Liver (tissue), 9 donors: Measurements from ENCODE around the gene DAG1. TPM values are rescaled to one million over a fixed set of nuclear protein-coding genes. Genes with fewer than 3 reads are reported as not detected.

Source experiments
- DNase-seq: peaks from one replicate; pipeline ENCODE4 v3.0.0-alpha.2; 2017; ENCODE audit warnings: low spot score
- H3K27ac ChIP-seq, 2 donors: one replicate each; pipeline ENCODE4 v1.7.0; 2013; ENCODE audit warnings: inconsistent platforms in 2 of 2, low read length in 2 of 2, control low read depth in 1 of 2, low read depth in 1 of 2, mild to moderate bottlenecking in 1 of 2
- H3K27me3 ChIP-seq, 4 donors: one replicate each; pipeline versions ENCODE4 v1.6.1 to v1.7.0; 2013; ENCODE audit warnings: low read length in 3 of 4, inconsistent platforms in 1 of 4, mild to moderate bottlenecking in 1 of 4, moderate library complexity in 1 of 4; ENCODE audit not compliant: control insufficient read depth in 4 of 4, insufficient read depth in 4 of 4
- H3K36me3 ChIP-seq, 4 donors: one replicate each; pipeline versions ENCODE4 v1.6.1 to v1.7.0; 2013; ENCODE audit warnings: low read length in 3 of 4, mild to moderate bottlenecking in 3 of 4, low read depth in 1 of 4, moderate library complexity in 1 of 4; ENCODE audit not compliant: control insufficient read depth in 4 of 4, insufficient read depth in 3 of 4
- H3K4me1 ChIP-seq, 4 donors: one replicate each; pipeline versions ENCODE4 v1.6.1 to v1.7.0; 2013; ENCODE audit warnings: low read length in 3 of 4, mild to moderate bottlenecking in 3 of 4, moderate library complexity in 1 of 4; ENCODE audit not compliant: control insufficient read depth in 4 of 4, insufficient read depth in 4 of 4
- H3K4me3 ChIP-seq, 3 donors: one replicate each; pipeline versions ENCODE4 v1.6.1 to v1.7.0; 2013; ENCODE audit warnings: low read length in 3 of 3, control low read depth in 1 of 3, low read depth in 1 of 3, mild to moderate bottlenecking in 1 of 3
- H3K9ac ChIP-seq, 2 donors: one replicate each; pipeline ENCODE4 v1.7.0; 2013; ENCODE audit warnings: low read length in 2 of 2, mild to moderate bottlenecking in 2 of 2, moderate library complexity in 2 of 2, control low read depth in 1 of 2, low read depth in 1 of 2
- H3K9me3 ChIP-seq, 4 donors: one replicate each; pipeline versions ENCODE4 v1.6.1 to v1.7.0; 2013; ENCODE audit warnings: low read length in 3 of 4; ENCODE audit not compliant: control insufficient read depth in 4 of 4
- ATF3 ChIP-seq: IDR thresholded peaks from 2 replicates; pipeline ENCODE4 v1.6.1; 2016; ENCODE audit warnings: antibody characterized with exemption
- CTCF ChIP-seq: fragments of 150-350 bp; IDR thresholded peaks from 2 replicates; pipeline ENCODE4 v1.5.1; 2017; ENCODE audit warnings: improper control_type of control experiment, low read depth, low read length; ENCODE audit not compliant: missing input control
- EGR1 ChIP-seq, 2 donors: IDR thresholded peaks; 2 replicates each; pipeline ENCODE4 v1.6.1; 2016 to 2018; ENCODE audit warnings: antibody characterized with exemption in 2 of 2, low read depth in 2 of 2
- FOXA1 ChIP-seq: IDR thresholded peaks from 2 replicates; pipeline ENCODE4 v1.6.1; 2016; ENCODE audit warnings: antibody characterized with exemption
- FOXA2 ChIP-seq: IDR thresholded peaks from 2 replicates; pipeline ENCODE4 v1.6.1; 2016; ENCODE audit warnings: antibody characterized with exemption
- GABPA ChIP-seq, 2 donors: IDR thresholded peaks in 1 of 2; conservative IDR thresholded peaks in 1 of 2; 2 replicates each; pipeline ENCODE4 v1.6.1; 2016; ENCODE audit warnings: antibody characterized with exemption in 2 of 2, mild to moderate bottlenecking in 1 of 2, moderate library complexity in 1 of 2
- HNF4A ChIP-seq, 2 donors: conservative IDR thresholded peaks; 2 replicates each; pipeline ENCODE4 v1.6.1; 2016; ENCODE audit warnings: antibody characterized with exemption in 2 of 2, mild to moderate bottlenecking in 2 of 2
- HNF4G ChIP-seq: IDR thresholded peaks from 2 replicates; pipeline ENCODE4 v1.6.1; 2016; ENCODE audit warnings: antibody characterized with exemption
- JUND ChIP-seq, 2 donors: IDR thresholded peaks; 2 replicates each; pipeline ENCODE4 v1.6.1; 2016; ENCODE audit warnings: antibody characterized with exemption in 2 of 2
- NR2F2 ChIP-seq: IDR thresholded peaks from 2 replicates; pipeline ENCODE4 v1.6.1; 2016; ENCODE audit warnings: antibody characterized with exemption
- RAD21 ChIP-seq, 2 donors: IDR thresholded peaks; 2 replicates each; pipeline ENCODE4 v1.6.1; 2016; ENCODE audit warnings: antibody characterized with exemption in 2 of 2, mild to moderate bottlenecking in 2 of 2
- REST ChIP-seq: IDR thresholded peaks from 2 replicates; pipeline ENCODE4 v1.6.1; 2016; ENCODE audit warnings: antibody characterized with exemption, mild to moderate bottlenecking
- RXRA ChIP-seq, 2 donors: IDR thresholded peaks; 2 replicates each; pipeline ENCODE4 v1.6.1; 2017 to 2018; ENCODE audit warnings: antibody characterized with exemption in 2 of 2, mild to moderate bottlenecking in 1 of 2
- SP1 ChIP-seq: IDR thresholded peaks from 2 replicates; pipeline ENCODE4 v1.6.1; 2018; ENCODE audit warnings: antibody characterized with exemption, mild to moderate bottlenecking
- YY1 ChIP-seq: IDR thresholded peaks from 2 replicates; pipeline ENCODE4 v1.6.1; 2016; ENCODE audit warnings: antibody characterized with exemption, mild to moderate bottlenecking
- ZBTB33 ChIP-seq: IDR thresholded peaks from 2 replicates; pipeline ENCODE4 v1.6.1; 2016; ENCODE audit warnings: antibody characterized with exemption
- WGBS: extraction: QIAGEN DNeasy Blood & Tissue Kit; methylation state at CpG from one replicate; pipeline ENCODE4 v1.1.7; 2013; 5-methylcytosine and 5-hydroxymethylcytosine counted together
- polyA plus RNA-seq, 2 donors: library from polyadenylated mRNA; stranded (reverse) in 1 of 2; unstranded in 1 of 2; fragments of 200-250 nt in 1 of 2; fragments of >200 nt in 1 of 2; fragmentation: Nextera tagmentation in 1 of 2; extraction: Ambion mirVana in 1 of 2; gene quantifications; one replicate each; pipeline versions ENCODE4 v1.2.1 to v1.2.3, GENCODE V29; 2013 to 2015
- total RNA-seq, 2 donors: library from RNA; depleted of rRNA; stranded (reverse); fragments of >200 nt; gene quantifications; one replicate each; pipeline ENCODE4 v1.2.3, GENCODE V29; 2014
- donor health status: healthy.
- donor health status: healthy.
- donor health status: healthy.
- donor health status: healthy.
- donor health status: healthy.

Gene DAG1
- 10 to 100 TPM; 16.1 to 40.8 TPM for total RNA-seq
- polyA plus RNA-seq: 10 to 100 TPM; 12.1 to 54.4 TPM

GRCh38 chr3:49469936-49470713 is at the start of gene DAG1:
DAG1 (plus strand) TSS chr3:49470267; CDS start chr3:49510535, 40,268 bp downstream.
- H3K27me3 ChIP-seq: no peaks in the 10 kb centered on the region
- no peaks in the 10 kb centered on the region for H3K9me3 ChIP-seq
- peak; percentile 99 for DNase-seq
- H3K4me1 ChIP-seq: peaks cover 4 to 29% (median 22%) of the 10 kb centered on the region in 4 donors
- peak within 1 kb of the TSS; percentile 90 to 92 for H3K9ac ChIP-seq
- TF ChIP-seq NR2F2 (no peak), FOXA1 (no peak), ZBTB33 (no peak), HNF4A (conservative IDR thresholded peaks at IDR 0.05) (peak in 1 of 2 donors; percentile 14), EGR1 (IDR thresholded peaks at IDR 0.05; ENCODE audit: low read depth in 2 of 2) (peak in 1 of 2 donors; percentile 21), REST (peak; percentile 70), SP1 (peak; percentile 79), YY1 (peak; percentile 56)
- H3K27ac ChIP-seq: peak within 1 kb of the TSS; percentile 91 to 97
- under 1% methylated on average over 108 of the region's 108 CpGs for WGBS
- H3K4me3 ChIP-seq: peak within 1 kb of the TSS; percentile 81 to 93 (median 85)
- H3K36me3 ChIP-seq: no peaks in the 10 kb centered on the region

GRCh38 chr3:49421890-49422378 is 48.1 kb upstream of the DAG1 start:
- Histone ChIP-seq H3K36me3 (peaks cover 0 to 17% (median 8%) of the 10 kb centered on the region in 4 donors), H3K9me3 (no peaks in the 10 kb centered on the region), H3K4me3 (peak overlapping the region; percentile 45 to 98 (median 55)), H3K9ac (peak overlapping the region in 1 of 2 donors; percentile 51), H3K4me1 (peaks cover 5 to 26% (median 23%) of the 10 kb centered on the region in 4 donors), H3K27ac (peak overlapping the region; percentile 65 to 77), H3K27me3 (no peaks in the 10 kb centered on the region)
- TF ChIP-seq REST (no peak), CTCF (no peak), NR2F2 (no peak), FOXA2 (no peak), FOXA1 (no peak), GABPA (IDR thresholded peaks at IDR 0.05 in 1 of 2, conservative IDR thresholded peaks at IDR 0.05 in 1 of 2) (no peak), HNF4G (no peak), ZBTB33 (no peak), YY1 (no peak), RXRA (IDR thresholded peaks at IDR 0.05) (no peak), RAD21 (IDR thresholded peaks at IDR 0.05) (no peak), JUND (IDR thresholded peaks at IDR 0.05) (no peak), EGR1 (IDR thresholded peaks at IDR 0.05; ENCODE audit: low read depth in 2 of 2) (no peak), ATF3 (no peak), SP1 (no peak)
- no peak for DNase-seq
- WGBS: 11% methylated on average over 14 of the region's 14 CpGs
